Measurements from ENCODE around the gene MTARC1.
A peak's percentile ranks its signal among the peaks of the same experiment; 100 is the strongest.

MTARC1 gene

DNA sequence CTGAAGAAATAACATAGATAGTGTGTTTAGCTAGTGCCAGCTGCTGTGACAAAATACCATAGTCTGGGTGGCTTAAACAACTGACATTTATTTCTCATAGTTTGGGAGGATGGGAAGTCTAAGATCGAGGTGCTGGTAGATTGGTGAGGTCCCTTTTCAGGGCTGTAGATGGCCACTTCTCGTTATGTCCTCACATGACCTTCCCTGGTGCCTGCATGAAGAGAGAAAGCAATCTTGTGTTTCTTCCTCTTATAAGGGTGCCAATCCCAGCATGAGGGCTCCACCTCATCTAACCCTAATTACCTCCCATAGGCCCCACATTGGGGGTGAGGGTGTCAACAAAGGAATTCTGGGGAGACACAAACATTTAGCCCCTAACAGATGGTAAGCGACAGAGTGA, 29.3 kb upstream of the MTARC1 start:
- Mint-ChIP-seq H3K27ac (no peak overlapping the region), H3K4me3 (no peak overlapping the region), H3K36me3 (ENCODE audit: low read depth) (no peaks in the 10 kb centered on the region), H3K27me3 (ENCODE audit: low read depth) (peaks cover 5% of the 10 kb centered on the region), H3K9me3 (no peaks in the 10 kb centered on the region), H3K4me1 (ENCODE audit: low read depth) (no peaks in the 10 kb centered on the region)
- DNase-seq (ENCODE audit: low spot score) = no peak

DNA sequence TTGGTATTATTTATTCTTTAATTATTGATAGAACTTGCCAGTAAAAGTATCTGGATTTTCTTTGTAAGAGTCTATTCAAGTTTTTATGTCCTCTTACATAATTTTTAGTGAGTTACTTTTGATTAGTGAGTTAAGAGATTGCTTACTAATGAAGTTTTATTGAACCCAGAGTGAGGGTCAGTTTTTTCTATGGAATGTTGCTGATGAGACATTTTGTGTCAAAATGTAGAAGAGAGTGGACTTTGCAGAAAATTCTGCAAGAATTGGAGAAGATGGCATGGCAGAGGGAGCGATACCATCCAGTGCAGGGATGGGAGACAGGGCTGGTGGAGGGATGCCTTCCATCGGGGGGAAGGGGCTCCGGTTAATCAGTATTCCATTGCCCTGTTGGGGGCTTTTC, 27.6 kb upstream of the MTARC1 start:
- Mint-ChIP-seq H3K4me1 (ENCODE audit: low read depth) (no peaks in the 10 kb centered on the region), H3K36me3 (ENCODE audit: low read depth) (no peaks in the 10 kb centered on the region), H3K27me3 (ENCODE audit: low read depth) (peaks cover 5% of the 10 kb centered on the region), H3K27ac (peak overlapping the region; percentile 56), H3K4me3 (no peak overlapping the region), H3K9me3 (no peaks in the 10 kb centered on the region)
- DNase-seq (ENCODE audit: low spot score) = no peak

DNA sequence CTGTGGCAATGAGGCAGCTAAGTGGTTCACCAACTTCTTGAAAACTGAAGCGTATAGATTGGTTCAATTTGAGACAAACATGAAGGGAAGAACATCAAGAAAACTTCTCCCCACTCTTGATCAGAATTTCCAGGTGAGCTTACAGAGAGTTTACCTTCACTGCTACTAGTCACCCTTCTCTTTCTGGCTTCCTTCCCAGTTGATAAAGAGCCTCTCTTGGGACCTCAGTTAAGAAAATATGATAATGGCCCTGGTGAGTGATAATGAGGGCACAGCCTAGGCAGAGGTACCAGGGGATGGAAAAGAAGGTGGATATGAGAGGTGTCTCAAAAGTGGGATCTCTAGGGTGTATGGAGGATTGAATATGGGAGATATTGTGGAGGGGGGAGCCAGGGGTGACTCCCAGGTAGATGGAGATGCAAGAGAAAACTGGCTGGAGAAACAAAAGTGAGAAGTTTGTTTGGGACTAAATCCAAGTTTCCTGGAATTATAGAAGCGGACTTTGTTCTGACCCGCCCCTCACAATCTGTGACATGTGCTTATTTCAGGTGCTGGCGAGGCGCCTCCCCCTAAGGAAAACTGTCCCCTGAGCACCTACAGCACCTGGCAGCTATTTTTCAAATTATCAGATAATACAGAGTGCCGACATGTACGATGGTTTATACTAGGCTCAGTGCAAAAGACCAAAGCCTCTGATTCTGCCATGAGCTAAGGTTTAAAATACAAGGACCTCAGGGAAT, 24.9 kb upstream of the MTARC1 start:
- Mint-ChIP-seq H3K27me3 (ENCODE audit: low read depth) (peaks cover 5% of the 10 kb centered on the region), H3K36me3 (ENCODE audit: low read depth) (no peaks in the 10 kb centered on the region), H3K27ac (no peak overlapping the region), H3K4me3 (no peak overlapping the region), H3K4me1 (ENCODE audit: low read depth) (no peaks in the 10 kb centered on the region), H3K9me3 (no peaks in the 10 kb centered on the region)
- no peak for DNase-seq (ENCODE audit: low spot score)

DNA sequence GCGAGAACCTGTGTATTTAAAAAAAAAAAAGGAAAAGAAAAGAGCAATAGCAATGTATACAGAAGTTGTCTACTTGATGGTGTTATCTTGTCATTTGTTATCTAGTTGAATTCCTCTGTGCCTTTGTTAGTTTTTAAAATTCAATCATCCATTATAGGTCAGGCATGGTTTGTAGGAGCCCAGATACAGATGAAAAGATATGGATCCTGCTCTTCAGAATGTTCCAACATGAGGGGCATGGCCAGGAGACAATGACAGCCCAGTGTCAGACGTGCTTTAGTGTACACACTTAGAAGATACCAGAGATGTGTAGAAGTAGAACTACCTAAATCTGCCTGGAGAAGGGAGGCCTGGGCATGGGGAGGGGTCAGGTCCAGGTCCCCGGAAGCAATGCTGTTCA, 22.0 kb upstream of the MTARC1 start:
- H3K27ac Mint-ChIP-seq = no peak overlapping the region
- no peaks in the 10 kb centered on the region for H3K36me3 Mint-ChIP-seq (ENCODE audit: low read depth)
- H3K27me3 Mint-ChIP-seq (ENCODE audit: low read depth) = no peaks in the 10 kb centered on the region
- no peak for DNase-seq (ENCODE audit: low spot score)
- H3K4me1 Mint-ChIP-seq (ENCODE audit: low read depth) = no peaks in the 10 kb centered on the region
- H3K9me3 Mint-ChIP-seq = no peaks in the 10 kb centered on the region
- H3K4me3 Mint-ChIP-seq = no peak overlapping the region

DNA sequence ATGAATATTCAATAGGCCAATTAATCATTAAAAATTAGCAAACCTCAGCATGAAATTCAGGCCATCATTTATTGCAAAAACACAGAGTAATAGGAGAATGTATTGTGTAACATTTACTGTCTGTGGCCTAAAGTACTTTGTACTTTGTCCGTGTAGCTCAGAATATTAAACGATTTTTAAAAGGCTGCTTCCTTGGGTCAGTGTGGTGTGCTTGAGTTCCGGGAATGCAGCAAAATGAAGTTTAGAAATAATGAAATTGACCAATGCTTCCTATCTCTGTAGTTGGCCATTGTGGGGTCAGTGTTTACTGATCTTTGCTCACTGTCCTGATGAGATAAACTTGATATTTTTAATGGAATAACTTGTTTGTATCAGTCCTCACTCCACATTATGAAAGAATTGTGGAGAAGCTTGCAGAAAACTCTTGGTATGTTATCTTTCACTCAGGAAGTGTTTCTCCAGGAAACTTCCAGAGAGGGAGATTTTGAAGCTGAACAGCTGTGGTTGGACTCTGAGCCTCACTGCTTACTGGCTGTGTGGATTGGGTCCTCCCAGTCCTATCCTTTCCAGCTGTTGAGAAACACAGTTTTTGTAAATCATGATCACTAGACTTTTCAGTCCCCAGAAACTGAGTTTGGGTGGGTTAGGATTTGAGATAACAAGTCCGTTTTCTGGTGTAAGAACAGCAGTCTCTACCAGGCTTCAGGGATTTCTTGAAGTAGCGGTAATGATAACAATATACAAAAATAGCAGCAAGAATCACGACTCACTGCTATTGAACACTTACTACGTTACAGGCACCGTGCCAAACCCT, 19.2 kb upstream of the MTARC1 start:
- Mint-ChIP-seq H3K4me1 (ENCODE audit: low read depth) (no peaks in the 10 kb centered on the region), H3K36me3 (ENCODE audit: low read depth) (no peaks in the 10 kb centered on the region), H3K27me3 (ENCODE audit: low read depth) (no peaks in the 10 kb centered on the region), H3K9me3 (no peaks in the 10 kb centered on the region), H3K27ac (no peak overlapping the region), H3K4me3 (no peak overlapping the region)
- no peak for DNase-seq (ENCODE audit: low spot score)

DNA sequence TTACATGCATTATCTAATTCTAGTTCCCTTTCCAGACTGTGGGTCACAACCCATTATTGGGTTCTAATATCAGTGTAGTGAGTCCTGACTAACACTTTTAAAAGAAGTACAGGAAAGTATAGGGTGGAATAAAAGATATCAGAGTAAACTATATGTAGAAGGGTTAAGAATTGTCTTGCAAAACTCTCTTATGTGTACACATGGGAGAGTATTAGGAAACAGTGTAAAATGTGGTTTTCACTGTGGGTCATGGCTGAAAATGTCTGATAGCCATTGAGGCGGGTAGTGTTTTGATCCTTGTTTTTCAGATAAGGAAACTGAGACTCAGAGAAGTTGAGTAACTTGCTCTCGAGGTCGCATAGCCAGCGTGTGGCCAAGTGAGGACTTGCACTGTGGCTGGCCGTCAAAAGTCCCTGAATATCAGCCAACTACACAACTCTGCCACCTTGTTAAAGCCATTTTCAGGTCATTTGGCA, 18.5 kb upstream of the MTARC1 start:
- Mint-ChIP-seq H3K9me3 (no peaks in the 10 kb centered on the region), H3K36me3 (ENCODE audit: low read depth) (no peaks in the 10 kb centered on the region), H3K4me3 (no peak overlapping the region), H3K27ac (no peak overlapping the region), H3K27me3 (ENCODE audit: low read depth) (no peaks in the 10 kb centered on the region), H3K4me1 (ENCODE audit: low read depth) (no peaks in the 10 kb centered on the region)
- DNase-seq (ENCODE audit: low spot score) = no peak

DNA sequence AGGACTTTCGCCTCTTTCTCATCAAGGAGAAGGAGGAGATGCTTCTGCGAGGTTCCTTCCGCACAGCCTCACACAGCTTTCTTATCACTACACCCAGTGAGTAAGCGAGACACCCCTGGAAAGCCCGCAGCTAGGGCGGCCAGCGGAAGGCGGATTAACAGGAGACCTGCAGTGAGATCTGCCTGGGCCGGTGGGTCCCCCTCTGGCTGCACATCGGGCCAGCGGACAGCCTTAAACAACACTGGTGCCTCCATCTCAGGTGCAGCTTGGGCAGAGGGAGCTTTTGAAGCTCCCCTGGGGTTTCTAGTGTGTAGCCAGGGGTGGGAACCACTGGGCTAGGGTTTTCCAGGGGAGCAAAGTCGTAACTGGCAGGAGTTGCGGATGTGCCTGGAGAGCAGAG, 17.5 kb upstream of the MTARC1 start:
- H3K4me3 Mint-ChIP-seq = no peak overlapping the region
- no peak overlapping the region for H3K27ac Mint-ChIP-seq
- no peaks in the 10 kb centered on the region for H3K27me3 Mint-ChIP-seq (ENCODE audit: low read depth)

DNA sequence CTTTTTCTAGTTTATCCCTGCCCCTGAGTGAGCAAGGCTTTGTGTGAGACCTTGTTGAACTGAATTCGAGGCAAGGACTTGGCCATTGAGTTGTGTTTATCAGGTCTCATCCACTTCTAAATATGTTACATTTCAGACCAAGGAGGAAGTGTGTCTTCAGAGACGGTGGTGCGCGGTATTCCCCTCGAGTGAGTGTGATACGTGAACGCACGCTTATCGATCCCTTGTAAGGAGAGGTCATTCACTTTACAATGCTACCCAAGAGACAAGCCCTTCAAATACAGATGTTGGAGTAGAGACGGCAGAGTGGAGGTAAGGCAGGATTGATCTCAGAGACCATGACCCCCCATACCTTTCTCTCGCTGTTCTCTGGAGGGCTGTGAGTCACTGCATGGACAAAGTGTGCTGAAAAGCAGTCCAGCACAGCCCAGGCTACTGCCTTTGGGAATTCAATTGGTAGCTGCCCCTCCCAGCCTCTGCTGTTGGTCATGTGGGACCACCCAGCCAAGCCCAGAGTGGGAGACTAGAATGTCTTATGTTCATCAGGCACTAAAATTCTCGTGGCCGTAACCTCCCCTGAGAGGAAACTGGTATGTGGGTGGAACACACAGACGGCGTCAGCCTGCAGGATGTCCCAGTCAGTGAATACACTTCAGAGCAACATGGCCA, 16.3 kb upstream of the MTARC1 start:
- DNase-seq (ENCODE audit: low spot score) = no peak
- no peaks in the 10 kb centered on the region for H3K9me3 Mint-ChIP-seq
- H3K27ac Mint-ChIP-seq = no peak overlapping the region
- peaks cover 2% of the 10 kb centered on the region for H3K27me3 Mint-ChIP-seq (ENCODE audit: low read depth)
- H3K36me3 Mint-ChIP-seq (ENCODE audit: low read depth) = no peaks in the 10 kb centered on the region
- no peaks in the 10 kb centered on the region for H3K4me1 Mint-ChIP-seq (ENCODE audit: low read depth)
- no peak overlapping the region for H3K4me3 Mint-ChIP-seq

More for the DNA sequence above, 17.5 kb upstream of the MTARC1 start:
- DNase-seq (ENCODE audit: low spot score) = no peak
- Mint-ChIP-seq H3K36me3 (ENCODE audit: low read depth) (no peaks in the 10 kb centered on the region), H3K4me1 (ENCODE audit: low read depth) (no peaks in the 10 kb centered on the region), H3K9me3 (no peaks in the 10 kb centered on the region)

DNA sequence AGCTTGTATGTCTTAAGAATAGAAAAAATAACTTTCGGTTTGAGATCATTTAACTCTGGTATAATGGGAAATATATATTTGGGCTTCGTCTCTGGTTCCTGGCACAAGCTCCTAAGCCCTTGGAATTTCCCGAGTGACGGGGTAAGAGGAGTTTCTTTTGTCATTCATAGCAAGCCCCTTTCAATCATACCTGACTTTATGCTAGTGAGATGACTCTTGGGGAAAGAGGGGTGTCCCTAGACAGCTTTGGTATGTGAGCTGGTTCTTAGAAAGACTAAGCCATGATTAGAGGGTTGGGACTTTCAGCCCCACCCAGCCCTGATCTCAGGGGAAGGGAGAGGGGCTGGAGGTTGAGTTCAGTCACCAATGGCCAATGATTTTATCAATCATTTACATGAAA, 13.9 kb upstream of the MTARC1 start:
- Mint-ChIP-seq H3K4me3 (no peak overlapping the region), H3K27me3 (ENCODE audit: low read depth) (peaks cover 2% of the 10 kb centered on the region), H3K27ac (no peak overlapping the region), H3K36me3 (ENCODE audit: low read depth) (no peaks in the 10 kb centered on the region), H3K9me3 (no peaks in the 10 kb centered on the region), H3K4me1 (ENCODE audit: low read depth) (no peaks in the 10 kb centered on the region)
- DNase-seq (ENCODE audit: low spot score) = no peak

DNA sequence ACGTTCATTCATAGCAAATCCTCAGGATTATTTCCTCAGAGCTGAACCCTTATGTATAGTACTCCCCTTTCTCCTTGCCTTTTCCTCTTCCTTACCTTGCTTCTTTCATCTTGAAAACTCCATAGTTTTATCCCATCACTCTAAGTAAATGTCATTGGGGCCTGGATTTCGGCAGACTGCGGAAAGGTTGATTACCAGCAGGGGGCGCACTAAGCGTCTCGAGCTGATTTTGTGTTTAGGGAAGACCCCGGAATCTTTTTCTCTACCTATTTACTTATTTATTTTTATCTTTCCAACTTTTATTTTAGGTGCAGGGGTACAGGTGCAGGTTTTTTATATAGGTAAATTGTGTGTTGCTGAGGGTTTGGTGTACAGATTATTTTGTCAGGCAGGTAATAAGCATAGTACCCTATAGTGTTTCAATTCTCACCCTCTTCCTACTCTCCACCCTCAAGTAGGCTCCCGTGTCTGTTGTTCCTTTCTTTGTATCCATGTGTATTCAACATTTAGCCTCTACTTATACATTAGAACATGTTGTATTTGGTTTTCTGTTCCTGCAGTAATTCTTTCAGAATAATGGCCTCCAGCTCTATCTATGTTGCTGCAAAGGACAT, 11.4 kb upstream of the MTARC1 start:
- peaks cover 2% of the 10 kb centered on the region for H3K27me3 Mint-ChIP-seq (ENCODE audit: low read depth)
- no peak overlapping the region for H3K27ac Mint-ChIP-seq
- H3K4me1 Mint-ChIP-seq (ENCODE audit: low read depth) = no peaks in the 10 kb centered on the region
- no peaks in the 10 kb centered on the region for H3K36me3 Mint-ChIP-seq (ENCODE audit: low read depth)
- no peak for DNase-seq (ENCODE audit: low spot score)
- no peak overlapping the region for H3K4me3 Mint-ChIP-seq
- no peaks in the 10 kb centered on the region for H3K9me3 Mint-ChIP-seq

DNA sequence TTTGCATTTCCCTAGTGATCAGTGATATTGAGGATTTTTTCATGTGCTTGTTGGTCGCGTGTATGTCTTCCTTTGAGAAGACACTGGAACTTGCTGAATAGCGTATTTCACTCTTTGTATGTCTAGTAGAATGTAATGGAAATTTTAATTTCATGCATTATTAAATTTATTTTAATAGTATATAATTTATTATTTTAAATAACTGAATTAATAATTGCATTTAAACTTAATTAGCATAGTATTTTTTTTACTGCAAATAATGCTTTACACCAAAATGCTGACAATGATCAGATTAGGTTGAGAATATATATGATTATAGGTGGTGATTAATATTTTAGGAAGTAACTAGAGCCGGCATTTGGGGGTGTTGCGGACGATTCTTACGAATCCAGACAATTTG, 10.5 kb upstream of the MTARC1 start:
- no peak for DNase-seq (ENCODE audit: low spot score)
- no peak overlapping the region for H3K27ac Mint-ChIP-seq
- H3K36me3 Mint-ChIP-seq (ENCODE audit: low read depth) = no peaks in the 10 kb centered on the region
- no peaks in the 10 kb centered on the region for H3K4me1 Mint-ChIP-seq (ENCODE audit: low read depth)
- peaks cover 4% of the 10 kb centered on the region for H3K27me3 Mint-ChIP-seq (ENCODE audit: low read depth)
- no peaks in the 10 kb centered on the region for H3K9me3 Mint-ChIP-seq
- H3K4me3 Mint-ChIP-seq = no peak overlapping the region

DNA sequence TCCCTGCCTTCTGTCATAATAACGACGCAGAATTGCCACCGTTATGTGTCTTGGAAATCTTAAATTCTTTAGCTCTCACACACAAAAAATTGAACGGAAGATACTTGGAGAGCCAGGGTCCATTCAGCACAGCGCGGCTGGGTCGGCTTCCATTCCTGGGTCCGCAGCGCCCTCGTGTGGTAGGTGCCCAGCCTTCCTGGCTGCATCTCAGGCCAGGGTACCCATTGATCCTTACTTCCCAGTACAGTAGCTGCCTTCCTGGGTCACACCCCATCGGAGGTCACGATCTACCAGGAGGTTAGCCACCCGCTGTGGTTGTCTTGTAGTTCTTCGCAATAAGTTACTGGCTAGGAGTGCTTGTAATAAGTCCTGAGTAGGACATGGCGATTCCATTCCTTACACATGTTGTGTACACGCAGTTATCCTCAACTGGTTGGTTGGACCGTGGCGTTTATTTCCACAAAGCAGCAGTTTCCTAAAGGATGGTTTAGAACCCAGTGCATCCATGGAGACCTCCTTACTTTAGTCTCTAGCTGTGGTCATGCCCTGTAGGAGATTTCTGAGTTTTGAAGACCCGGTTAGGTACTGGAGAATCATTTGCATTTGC, 9.9 kb upstream of the MTARC1 start:
- Mint-ChIP-seq H3K27me3 (ENCODE audit: low read depth) (peaks cover 7% of the 10 kb centered on the region), H3K4me1 (ENCODE audit: low read depth) (no peaks in the 10 kb centered on the region), H3K4me3 (no peak overlapping the region), H3K27ac (no peak overlapping the region), H3K9me3 (no peaks in the 10 kb centered on the region), H3K36me3 (ENCODE audit: low read depth) (no peaks in the 10 kb centered on the region)
- DNase-seq (ENCODE audit: low spot score) = peak; percentile 37

DNA sequence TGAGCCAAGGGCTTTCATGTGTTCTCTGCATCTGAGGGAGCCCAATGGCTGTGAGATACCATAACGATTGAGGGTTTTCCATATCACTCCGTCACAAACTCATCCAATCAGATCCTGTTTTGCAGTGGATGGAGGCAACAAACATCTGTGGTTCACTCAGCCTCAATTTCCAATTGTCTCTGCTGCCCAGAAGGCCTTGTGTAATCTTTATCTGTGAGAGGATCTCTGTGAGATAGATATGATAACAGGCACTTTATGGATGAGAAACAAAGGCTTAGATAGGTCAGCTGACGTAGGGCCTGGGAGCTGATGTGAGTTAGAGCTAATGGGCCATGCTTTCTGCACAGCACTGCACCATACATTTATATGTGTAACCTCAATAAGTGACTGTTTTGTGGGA, 3.3 kb upstream of the MTARC1 start:
- H3K4me3 Mint-ChIP-seq = no peak overlapping the region
- no peak for DNase-seq (ENCODE audit: low spot score)
- H3K27ac Mint-ChIP-seq = no peak overlapping the region
- no peaks in the 10 kb centered on the region for H3K4me1 Mint-ChIP-seq (ENCODE audit: low read depth)
- no peaks in the 10 kb centered on the region for H3K9me3 Mint-ChIP-seq
- H3K36me3 Mint-ChIP-seq (ENCODE audit: low read depth) = no peaks in the 10 kb centered on the region
- H3K27me3 Mint-ChIP-seq (ENCODE audit: low read depth) = peaks cover 57% of the 10 kb centered on the region

Measured in T-helper 2 cell treated with Interferon-gamma antibody and Interleukin-4, amounts not matched to agents 5 μg/mL and 100 μg/mL, for 36 hours (primary cell).